D721Med (cell line): ENCODE data around the gene AKAP9.
A peak's percentile ranks its signal among the peaks of the same experiment; 100 is the strongest.

Experiments used
- DNase-seq: peaks from one replicate; pipeline ENCODE4 v3.0.0; 2011; ENCODE audit warnings: low spot score; ENCODE audit not compliant: insufficient read length
- FAIRE-seq: peaks from 2 replicates; lab custom pipeline; 2011; peaks lifted over from hg19 to GRCh38; lab: Jason Lieb, UNC
- CTCF ChIP-seq: IDR thresholded peaks from 2 replicates; pipeline ENCODE4 v1.5.1; 2012; ENCODE audit warnings: mild to moderate bottlenecking, control low read depth; ENCODE audit not compliant: insufficient read depth; ENCODE audit errors: missing control alignments

The AKAP9 gene

GRCh38 chr7:92034116-92034515 is 93.5 kb downstream of the AKAP9 start:
- DNase-seq (no peak), FAIRE-seq (no peak)
- no peak for TF ChIP-seq CTCF

GRCh38 chr7:92035576-92035975 is 94.9 kb downstream of the AKAP9 start:
- no peak for FAIRE-seq
- no peak for DNase-seq

GRCh38 chr7:92039900-92040299 is 99.2 kb downstream of the AKAP9 start:
- TF ChIP-seq CTCF: no peak
- FAIRE-seq (no peak), DNase-seq (no peak)

More at GRCh38 chr7:92035576-92035975, 94.9 kb downstream of the AKAP9 start:
- TF ChIP-seq CTCF: no peak

GRCh38 chr7:92042056-92042737 is 101.5 kb downstream of the AKAP9 start:
- DNase-seq (no peak), FAIRE-seq (no peak)
- TF ChIP-seq CTCF: no peak

- no peak for TF ChIP-seq CTCF
- no peak for DNase-seq
- no peak for FAIRE-seq
Observed at GRCh38 chr7:92043098-92043497, 102.4 kb downstream of the AKAP9 start.

GRCh38 chr7:92043637-92044036 is 103.0 kb downstream of the AKAP9 start:
- no peak for DNase-seq
- TF ChIP-seq CTCF: no peak
- FAIRE-seq: peak; percentile 69

GRCh38 chr7:92044148-92044547 is 103.5 kb downstream of the AKAP9 start:
- FAIRE-seq: no peak

More at GRCh38 chr7:92044148-92044547, 103.5 kb downstream of the AKAP9 start:
- no peak for DNase-seq
- TF ChIP-seq CTCF: no peak
